Lung (tissue), 5 donors: ENCODE data around the gene PHAX. TPM values are rescaled to one million over a fixed set of nuclear protein-coding genes. Genes with fewer than 3 reads are reported as not detected.

Source experiments
- polyA plus RNA-seq, 2 donors: library from polyadenylated mRNA; stranded (reverse); fragments of 200-250 nt; gene quantifications; one replicate each; pipeline ENCODE4 v1.2.1, GENCODE V29; 2013
- small RNA-seq: library from RNA; depleted of rRNA; stranded (forward); fragments of <200 nt; gene quantifications from one replicate; pipeline ENCODE3, GENCODE V24; 2014; ENCODE audit warnings: low replicate concordance
- total RNA-seq, 2 donors: library from RNA; depleted of rRNA in 1 of 2; stranded (reverse); fragments of >200 nt in 1 of 2; gene quantifications; one replicate each; pipeline ENCODE4 v1.2.1, GENCODE V29; 2014 to 2021
- donor health status: Bipolar disorder and iron deficiency.
- donor health status: healthy.
- donor health status: DM: yes; HTN: yes; CAD: no.

PHAX gene
- total and polyA plus RNA-seq, 4 donors, result 12.8 to 57.3 (median 18.0) TPM

Small RNAs within 50 kb of the gene (small RNA-seq; reads per million reads assigned to genes)
- gene BOLA3P3 (not detected), gene RNU6-290P (not detected)

Other genes starting within 250 kb of the PHAX start
- 10 to 100 TPM; 17.7 to 19.4 TPM for gene GRAMD2B, start 177.5 kb upstream of the PHAX start, total RNA-seq
- gene GRAMD2B, start 177.5 kb upstream of the PHAX start, polyA plus RNA-seq, result 10 to 100 TPM in 1 of 2 donors, 1 to 10 TPM in 1; 8.5 to 12.0 TPM
- 10 to 100 TPM; 40.7 to 66.0 TPM for gene ALDH7A1, start 5.7 kb upstream of the PHAX start, total RNA-seq
- gene ALDH7A1, start 5.7 kb upstream of the PHAX start, polyA plus RNA-seq, result 10 to 100 TPM; 17.4 to 35.5 TPM
- 10 to 100 TPM; 13.1 to 30.6 TPM for gene LMNB1, start 176.2 kb downstream of the PHAX start, total RNA-seq
- gene LMNB1, start 176.2 kb downstream of the PHAX start, polyA plus RNA-seq, result 10 to 100 TPM in 1 of 2 donors, 1 to 10 TPM in 1; 5.1 to 40.3 TPM